Right renal pelvis (tissue), 4 donors: ENCODE results near the gene PI4K2A. TPM values are rescaled to one million over a fixed set of nuclear protein-coding genes. Genes with fewer than 3 reads are reported as not detected.

ENCODE experiments used
- DNase-seq, 4 donors: peaks; one replicate each; pipeline ENCODE4 v3.0.0-alpha.2; 2013; ENCODE audit warnings: low read depth in 4 of 4, low spot score in 3 of 4, missing footprints in 1 of 4
- polyA plus RNA-seq, 4 donors: library from polyadenylated mRNA; unstranded; fragments of 120-200 nt; gene quantifications; one replicate each; pipeline ENCODE4 v1.2.1, GENCODE V29; 2013; ENCODE audit not compliant: insufficient read length in 4 of 4

PI4K2A gene
- 10 to 100 TPM; 19.8 to 22.1 (median 21.2) TPM for polyA plus RNA-seq

DNA sequence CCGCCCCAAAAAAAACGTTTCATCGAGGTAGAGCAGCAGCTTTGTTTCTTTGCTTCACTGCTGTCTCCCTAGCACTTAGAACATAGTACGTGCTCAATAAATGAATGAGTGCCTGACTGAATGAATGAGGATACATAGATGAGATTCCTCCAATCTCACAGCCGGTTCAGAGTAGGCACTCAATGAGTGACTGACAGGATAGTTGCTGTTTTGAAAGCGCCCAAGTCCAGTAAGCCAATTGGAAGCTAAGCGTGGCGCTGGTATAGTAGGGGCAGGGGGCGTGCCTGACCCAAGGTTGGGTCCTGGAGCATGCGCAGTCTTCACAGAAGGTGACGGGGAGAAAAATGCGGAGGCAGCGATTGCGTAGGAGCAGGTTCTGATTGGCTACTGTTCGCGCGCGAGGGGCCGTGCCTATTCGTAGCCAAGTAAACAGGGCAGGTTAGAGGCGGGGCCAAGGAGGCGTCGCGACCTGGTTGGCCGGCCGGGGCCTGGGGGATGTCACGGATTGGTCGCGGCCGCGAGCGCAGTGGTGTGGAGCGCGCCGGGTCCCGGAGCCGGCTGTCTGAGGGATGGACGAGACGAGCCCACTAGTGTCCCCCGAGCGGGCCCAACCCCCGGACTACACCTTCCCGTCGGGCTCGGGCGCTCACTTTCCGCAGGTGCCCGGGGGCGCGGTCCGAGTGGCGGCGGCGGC is at the start of gene PI4K2A:
TSS of gene PI4K2A (plus strand) at position 498 of the 694 bp plus-strand sequence. CDS start at position 570, 72 bp downstream.
- peak; percentile 95 to 99 (median 98) for DNase-seq

DNA sequence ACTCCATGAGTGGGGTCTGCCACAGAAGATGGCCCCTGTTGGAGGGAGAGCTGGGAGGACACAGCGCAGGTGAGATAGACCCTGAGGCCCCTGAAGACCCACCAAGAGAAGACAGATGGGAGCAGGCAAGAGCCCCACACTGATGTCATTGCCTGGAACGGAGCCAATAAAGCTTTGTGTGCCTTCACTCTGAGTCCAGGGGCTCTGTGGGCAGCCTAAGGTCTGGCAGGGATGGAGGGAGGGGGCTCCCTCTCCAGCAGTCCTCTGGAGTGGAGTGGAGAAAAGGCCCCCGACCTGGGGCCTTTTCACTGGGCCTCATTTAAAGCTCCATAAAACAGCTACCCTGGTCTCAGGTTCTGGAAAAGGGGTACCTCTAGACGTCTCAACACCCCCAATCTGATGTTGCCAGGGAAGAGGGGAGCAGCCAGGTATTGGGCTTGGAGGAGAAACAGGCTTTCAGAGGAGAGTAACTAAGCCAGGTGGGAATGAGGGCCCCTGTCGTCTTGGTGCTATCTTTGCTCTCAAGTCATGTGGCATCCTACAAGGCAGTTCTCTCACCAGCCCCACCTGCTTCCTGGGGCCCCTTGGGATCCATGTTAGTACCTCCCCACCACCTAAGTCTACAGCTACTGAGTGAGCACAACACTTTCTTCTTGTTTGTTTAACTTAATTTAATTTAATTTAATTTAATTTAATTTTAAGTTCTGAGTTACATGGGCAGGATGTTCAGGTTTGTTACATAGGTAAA is 49.5 kb upstream of the PI4K2A start:
- no peak for DNase-seq

DNA sequence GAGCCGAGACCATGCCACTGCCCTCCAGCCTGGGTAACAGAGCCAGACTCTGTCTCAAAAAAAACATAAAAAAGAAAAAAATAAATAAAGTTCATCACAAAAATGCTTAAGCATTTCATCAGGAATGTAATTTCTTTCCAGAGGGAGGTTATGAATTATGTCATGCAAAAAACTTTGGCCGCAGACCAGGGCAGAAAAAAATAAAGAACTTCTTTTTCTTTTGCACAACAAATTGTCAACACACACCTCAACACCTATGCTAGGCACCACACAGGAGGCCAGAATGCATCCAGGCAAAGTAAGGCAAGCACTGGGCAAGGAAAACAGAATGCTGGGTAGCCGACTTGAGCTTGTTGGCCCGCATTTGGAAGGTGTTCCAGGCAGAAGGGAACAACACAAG is 47.0 kb upstream of the PI4K2A start:
- no peak for DNase-seq

DNA sequence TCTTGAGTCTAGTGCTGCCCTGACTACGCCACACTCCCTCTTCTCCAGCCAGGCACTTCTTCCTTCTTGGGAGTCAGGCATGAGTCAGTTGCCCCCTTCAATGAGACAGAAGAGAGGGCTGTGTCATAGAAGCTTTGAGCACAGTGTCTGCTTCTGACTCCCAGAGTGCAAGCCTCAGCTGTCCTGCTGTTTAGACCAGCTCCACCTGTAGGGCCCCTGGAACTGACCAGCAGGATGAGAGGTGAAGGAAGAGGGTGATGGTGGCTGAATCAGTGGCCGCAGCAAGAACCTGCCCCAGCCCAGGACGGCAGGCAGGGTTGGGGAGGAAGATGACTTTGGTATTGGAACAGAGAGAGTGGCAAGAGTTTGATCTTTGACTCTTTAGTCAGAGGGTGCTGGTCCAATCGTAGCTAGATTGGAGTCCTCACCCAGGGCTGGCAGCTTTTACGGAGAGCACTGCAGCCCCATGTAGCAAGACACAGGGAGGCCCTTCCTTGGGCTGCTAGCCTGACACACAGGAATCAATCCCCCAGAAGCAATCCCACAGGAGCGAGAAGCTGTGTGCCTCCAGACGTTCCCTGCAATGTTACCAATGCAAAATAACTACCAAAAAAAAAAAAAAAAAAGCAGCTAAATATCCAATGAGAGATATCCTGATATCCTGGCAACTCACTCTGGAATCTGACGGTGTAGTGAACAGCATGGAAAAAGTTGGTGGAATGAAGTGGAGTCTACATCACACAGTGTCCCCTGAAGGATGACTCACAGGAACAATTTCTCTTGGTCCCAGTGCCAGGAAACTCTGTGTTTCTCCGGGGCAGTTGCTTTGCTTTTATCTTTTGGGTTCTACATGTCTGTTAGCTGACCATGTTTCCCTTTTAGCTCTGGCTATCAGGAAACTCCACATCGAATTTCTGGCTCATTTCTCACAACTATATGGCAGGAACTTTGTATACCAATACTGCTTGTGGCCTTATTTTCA is 44.1 kb upstream of the PI4K2A start:
- DNase-seq: no peak

DNA sequence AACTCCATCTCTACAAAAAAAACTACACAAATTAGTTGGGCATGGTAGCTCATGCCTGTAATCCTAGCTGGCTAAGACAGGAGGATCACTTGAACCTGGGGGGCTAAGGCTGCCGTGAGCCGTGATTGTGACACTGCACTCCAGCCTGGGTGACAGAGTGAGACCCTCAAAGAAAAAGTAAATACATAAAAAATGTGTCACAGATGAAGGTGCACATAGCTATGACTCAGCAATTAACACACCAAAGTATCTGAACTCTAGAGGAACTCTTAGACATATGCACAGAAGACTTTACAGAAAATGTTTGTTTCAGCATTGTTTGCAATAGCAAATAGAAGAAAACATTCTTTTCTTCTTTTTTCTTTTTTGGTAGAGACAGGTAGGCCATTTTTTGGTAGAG is 42.7 kb upstream of the PI4K2A start:
- no peak for DNase-seq

DNA sequence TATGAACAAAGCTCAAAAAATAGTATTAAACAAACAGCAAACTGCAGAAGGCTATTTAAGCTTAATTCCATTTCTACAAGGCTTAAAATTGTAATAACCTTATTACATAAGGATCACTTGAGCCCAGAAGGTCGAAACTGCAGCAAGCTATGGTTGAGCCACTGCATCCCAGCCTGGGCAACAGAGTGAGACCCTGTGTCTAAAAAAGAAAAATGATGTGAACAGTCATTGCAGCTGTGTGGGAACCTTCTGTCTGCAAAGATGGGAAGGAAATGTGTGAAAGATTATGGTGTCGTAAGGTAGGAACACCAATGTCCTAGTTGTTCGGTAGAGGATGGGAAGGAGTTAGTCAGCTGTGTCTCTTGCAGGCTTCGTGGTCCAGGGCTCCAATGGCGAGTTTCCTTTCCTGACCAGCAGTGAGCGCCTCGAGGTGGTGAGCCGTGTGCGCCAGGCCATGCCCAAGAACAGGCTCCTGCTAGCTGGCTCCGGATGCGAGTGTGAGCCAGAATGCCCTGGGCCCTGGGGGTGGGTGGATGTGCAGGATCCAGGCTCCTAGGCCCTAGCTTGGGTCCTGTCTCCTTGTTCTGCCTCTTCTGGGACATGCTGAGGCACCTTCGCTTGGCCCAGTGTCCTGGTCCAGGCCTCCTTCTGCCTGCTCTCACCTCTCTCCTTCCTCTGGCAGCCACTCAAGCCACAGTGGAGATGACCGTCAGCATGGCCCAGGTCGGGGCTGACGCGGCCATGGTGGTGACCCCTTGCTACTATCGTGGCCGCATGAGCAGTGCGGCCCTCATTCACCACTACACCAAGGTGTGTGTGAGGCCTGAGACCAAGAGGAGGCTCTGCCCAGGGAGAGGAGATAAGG is 41.8 kb upstream of the PI4K2A start:
- DNase-seq: no peak

DNA sequence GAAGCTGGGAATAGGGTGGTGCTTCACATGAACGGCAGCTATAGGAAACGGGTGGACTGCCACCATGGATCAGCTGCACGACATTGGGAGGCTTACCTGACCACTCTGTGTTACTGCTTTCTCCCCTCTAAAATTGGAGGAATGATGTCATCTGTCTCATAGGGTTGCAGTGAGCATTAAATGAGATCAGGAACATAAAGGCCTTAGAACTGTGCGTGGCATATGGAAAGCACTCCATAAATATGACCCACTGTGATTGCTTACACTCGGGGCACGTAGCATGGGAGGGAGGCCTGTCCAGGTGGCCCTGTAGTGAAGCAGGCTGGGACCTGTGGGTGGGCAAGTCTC is 41.2 kb upstream of the PI4K2A start:
- DNase-seq: no peak

DNA sequence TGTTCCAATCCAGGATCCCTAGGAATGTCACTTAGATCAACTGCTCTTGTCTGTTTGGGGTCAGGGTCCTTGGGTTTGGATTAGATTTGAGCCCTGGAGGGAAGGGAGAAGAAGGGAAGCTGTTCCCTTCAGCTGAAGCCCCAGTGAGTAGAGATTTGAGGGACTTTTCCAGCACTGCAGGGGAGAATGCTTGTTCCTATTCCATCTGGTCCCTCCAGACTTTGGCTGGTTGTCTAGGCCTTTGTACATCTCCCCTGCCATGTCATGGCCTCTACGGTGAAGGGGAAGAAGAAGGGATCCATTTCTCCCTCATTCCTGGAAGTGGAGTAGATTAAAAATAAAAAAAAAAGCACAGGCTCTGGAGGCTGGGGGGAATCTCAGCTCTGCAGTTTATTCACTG is 39.9 kb upstream of the PI4K2A start:
- DNase-seq: no peak

DNA sequence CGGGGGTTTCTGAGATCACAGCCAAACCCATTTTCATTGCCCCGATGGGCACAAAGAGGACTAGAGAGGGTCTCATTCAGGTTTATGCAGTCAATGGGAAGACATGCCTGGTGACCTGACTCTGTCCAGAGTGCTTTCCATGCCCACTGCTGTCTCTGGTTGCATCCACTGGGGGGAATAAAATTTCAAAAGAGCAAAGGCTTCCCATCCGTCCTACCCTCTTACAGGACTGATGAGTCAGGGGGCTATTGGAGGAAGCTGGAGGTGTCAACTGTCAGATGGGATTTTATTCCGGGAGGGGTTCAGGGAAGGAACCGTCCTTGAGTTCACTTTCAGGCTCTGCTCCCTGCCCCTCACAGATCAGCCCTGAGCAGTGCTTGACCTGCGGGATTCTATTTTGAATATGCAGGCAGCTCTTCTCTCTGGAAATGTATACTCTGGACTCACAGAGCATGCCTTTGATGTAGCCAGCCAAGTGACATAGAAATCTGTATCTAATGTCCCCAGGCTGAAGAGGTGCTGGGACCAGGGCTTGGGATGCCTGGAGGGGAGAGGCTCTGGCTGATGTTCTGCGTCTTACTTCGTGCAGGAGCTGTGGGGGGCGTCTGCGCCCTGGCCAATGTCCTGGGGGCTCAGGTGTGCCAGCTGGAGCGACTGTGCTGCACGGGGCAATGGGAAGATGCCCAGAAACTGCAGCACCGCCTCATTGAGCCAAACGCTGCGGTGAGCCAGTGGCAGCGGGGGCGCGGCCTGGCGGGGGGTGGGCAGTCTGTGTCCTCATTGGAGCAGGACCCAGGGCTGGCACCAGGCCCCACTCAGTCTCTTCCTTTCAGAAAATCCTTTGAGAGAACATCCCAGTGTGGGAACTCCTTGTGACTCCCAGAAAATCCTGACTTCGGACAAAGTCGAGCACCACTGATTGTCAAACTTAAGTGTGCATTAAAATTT is 38.9 kb upstream of the PI4K2A start:
- DNase-seq: no peak

DNA sequence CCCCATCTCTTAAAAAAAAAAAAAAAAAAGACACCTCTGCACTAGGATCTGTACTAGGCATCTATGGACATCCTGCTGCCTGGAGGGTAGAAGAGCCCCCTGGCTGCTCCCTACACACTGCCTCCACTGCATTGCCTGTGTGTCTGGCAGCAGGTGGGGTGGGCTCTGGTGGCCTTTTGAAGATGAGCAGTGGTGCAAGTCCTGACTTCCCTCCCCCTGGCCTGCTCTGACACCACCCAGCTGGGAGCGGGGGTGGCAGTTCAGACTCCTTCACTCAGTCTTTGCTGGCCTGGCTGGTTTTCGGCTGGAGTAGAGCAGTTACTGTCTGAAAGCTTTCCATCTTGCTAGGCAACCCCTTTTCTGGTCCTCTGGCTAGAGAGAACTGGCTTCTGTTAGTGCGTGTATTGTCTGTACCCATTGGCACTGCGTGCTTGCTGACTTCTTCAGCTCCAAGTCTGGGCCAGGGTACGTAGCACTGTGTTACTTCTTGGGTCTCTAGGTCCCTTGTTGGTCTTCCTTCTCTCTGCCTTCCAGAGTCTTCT is 33.3 kb upstream of the PI4K2A start:
- no peak for DNase-seq

DNA sequence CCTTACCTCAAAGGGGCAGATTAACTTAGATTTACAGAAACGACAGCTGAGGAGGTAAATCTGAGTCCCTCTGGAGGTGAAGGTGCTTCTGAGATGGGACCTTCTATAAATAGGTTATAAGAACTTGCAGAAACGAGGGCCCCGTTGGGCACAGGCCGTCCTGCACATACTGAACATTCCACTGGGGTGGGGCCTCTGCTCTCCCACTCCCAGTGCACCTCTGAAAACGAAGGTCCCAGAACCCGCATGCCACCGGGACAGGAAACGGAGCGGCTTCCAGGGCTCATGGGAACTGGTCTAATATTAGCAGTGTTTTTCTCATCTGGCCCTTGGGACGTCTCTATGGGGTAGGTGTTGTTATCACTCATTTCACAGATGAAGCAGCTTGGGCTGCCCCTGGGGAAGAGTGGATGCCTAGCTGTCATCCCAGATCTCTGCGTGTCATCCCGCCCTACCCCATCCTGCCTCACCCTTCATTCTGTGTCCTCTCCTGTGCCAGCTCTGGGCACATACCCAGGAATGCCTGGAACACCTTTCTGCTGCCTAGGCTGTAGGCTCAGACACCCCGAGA is 31.4 kb upstream of the PI4K2A start:
- no peak for DNase-seq

DNA sequence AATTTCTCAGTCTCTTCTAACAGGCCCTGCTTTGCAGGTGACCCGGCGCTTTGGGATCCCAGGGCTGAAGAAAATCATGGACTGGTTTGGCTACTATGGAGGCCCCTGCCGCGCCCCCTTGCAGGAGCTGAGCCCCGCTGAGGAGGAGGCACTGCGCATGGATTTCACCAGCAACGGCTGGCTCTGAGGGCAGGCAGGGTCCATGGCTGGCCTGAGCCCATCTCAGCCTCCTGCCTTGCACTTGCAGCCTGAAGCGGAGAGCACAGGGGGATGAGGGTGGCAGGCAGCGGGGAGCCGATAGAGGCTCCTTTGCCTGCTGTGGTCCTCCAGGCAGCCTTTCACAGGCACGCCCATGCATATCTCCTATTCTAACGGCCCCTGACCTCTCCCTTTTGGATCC is 29.0 kb upstream of the PI4K2A start:
- no peak for DNase-seq

DNA sequence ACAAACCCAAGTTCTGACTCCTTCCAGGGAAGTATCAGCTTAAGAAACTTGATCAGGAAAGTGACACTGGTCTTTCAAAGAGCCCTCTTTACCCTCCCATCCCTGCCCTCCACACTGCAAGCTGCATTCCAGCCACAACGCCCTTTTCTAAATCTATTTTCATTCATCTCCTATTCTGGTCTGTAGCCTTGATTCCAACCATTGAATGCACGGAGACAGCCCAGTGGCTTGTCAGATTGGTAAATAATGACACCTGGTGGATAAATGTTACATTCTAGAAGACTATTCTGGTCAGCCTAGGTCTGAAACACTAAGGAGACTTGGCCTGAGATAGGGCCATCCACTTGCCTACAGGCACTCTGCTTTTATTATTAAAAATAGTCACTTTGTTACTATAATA is 28.1 kb upstream of the PI4K2A start:
- DNase-seq: no peak

DNA sequence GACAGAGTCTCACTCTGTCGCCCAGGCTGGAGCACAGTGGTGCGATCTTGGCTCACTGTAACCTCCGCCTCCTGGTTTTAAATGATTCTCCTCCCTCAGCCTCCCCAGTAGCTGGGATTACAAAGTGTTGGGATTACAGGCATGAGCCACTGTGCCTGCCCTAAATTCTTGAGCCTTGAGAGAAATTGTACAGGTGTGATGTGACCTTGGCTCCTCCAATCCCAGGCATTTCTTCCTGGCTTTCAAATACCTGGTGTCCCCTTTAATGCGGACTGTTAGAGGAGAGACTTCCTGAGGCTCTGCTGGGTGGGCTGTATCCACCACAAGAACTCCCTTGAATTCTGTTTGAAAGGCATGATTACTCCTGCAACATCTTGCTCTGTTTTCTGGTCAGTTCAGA is 22.2 kb upstream of the PI4K2A start:
- no peak for DNase-seq

DNA sequence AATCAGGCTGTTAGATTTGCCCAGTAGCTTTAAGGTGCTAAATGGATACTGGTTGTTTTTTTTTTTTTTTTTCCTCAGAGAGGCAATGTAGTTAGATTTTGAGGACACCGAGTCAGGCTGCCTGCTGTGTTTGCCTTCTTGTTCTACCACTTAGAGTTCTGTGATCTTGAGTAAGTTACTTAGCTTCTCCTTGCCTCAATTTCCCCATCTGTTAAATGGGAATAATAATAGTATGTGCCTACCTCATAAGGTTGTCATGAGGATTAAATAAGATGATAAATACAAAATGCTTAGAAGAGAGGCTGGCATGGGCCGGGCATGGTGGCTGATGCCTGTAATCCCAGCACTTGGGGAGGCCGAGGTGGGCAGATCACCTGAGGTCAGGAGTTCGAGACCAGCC is 21.7 kb upstream of the PI4K2A start:
- no peak for DNase-seq

DNA sequence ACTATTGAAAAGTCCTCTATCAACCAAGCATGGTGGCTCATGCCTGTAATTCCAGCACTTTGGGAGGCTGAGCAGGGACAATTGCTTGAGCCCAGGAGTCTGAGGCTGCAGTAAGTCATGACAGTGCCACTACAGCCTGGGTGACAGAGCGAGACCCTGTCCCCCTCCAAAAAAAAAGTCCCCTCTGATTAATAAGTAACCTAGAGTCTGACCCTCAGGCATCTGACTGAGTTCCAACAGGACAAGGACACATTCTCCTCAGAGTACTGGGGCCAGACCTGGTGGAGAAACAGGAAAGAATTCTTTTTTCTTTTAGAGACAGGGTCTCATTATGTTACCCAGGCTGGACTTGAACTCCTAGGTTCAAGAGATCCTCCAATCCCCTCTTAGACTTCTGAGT is 17.2 kb upstream of the PI4K2A start:
- no peak for DNase-seq

DNA sequence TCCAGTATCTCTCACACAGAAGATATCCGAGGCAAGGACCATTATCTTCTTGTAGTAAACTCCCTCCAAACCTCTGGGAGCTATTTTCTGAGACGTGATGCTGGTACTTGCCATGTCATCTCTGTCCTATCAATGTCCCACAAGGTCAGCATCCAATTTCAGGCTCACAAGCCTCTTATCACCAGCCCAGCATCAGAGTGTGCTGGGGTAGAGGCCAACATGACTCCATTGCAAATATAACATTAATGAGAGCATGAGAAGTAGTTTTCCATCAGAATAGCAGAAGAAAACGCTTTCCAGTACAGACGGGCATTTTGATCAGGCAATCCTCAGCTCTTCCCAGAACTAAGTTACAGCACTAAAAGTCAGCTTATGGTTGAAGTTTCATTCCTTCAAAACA is 12.7 kb upstream of the PI4K2A start:
- DNase-seq: no peak

DNA sequence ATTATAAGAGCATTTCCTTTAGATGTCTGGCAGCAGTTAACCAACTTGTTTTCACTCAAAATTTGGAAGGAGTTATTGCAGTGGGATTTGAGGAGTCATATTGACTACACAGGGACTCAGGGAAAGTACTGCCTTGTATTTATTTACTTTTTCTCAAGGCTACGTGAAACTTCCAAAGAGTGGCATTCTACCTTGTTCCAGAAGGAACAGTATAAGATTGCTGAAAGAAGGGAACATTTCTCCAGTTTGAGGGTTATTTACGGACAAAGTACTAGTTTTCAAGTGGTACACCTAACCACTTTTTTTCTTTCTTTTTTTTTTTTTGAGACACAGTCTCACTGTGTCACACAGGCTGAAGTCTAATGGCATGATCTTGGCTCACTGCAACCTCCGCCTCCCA is 12.2 kb upstream of the PI4K2A start:
- DNase-seq: no peak

DNA sequence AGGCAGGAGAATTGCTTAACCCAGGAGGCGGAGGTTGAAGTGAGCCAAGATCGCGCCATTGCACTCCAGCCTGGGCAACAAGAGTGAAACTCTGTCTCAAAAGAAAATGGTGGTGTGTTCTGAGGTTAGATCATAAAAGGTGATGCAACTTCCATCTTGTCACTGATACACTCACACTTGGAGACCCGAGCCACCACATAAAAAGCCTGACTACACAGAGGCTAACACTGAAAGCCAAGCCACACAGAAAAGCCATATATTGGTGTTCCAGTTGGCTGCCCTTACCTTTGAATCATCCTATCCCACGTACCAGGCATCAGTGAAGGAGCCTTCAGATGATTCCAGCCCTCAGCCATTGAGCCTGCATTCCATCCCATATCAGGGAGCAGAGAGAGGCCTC is 11.2 kb upstream of the PI4K2A start:
- no peak for DNase-seq
